Hematopoietic multipotent progenitor cell (in vitro differentiated cells): ENCODE measurements around the gene GRIN2C. TPM values are rescaled to one million over a fixed set of nuclear protein-coding genes. Genes with fewer than 3 reads are reported as not detected.
A peak's percentile ranks its signal among the peaks of the same experiment; 100 is the strongest.

Experiments
- DNase-seq, 3 donors: peaks; one replicate each; pipeline ENCODE4 v3.0.0-alpha.2; 2011 to 2015; ENCODE audit warnings: low read depth in 2 of 3, low spot score in 2 of 3
- total RNA-seq: library from RNA; depleted of rRNA; stranded (reverse); fragments of >200 nt; gene quantifications from one replicate; pipeline ENCODE4 v1.2.3, GENCODE V29; 2012

The GRIN2C gene
- total RNA-seq, 1 donor = 0.27 TPM

DNA sequence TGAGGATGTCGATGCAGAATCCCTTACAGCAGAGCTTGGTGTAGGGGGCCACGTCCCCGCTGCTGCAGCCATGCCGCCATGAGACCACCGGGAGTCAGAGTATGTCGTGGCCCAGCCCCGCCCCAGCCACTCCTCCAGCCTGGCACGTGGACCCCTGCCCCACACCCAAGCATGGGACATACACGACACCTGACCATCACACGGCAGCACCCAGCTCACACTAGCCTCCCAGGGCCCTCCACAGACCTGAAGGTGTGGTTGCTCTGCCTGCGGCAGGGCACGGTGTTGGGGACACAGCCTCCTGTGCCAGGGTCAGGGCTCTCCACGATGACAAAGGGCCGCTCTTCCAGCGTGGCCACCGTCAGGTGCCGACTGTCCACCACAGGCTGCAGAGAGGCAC is 9.4 kb downstream of the GRIN2C start:
- no peak for DNase-seq

DNA sequence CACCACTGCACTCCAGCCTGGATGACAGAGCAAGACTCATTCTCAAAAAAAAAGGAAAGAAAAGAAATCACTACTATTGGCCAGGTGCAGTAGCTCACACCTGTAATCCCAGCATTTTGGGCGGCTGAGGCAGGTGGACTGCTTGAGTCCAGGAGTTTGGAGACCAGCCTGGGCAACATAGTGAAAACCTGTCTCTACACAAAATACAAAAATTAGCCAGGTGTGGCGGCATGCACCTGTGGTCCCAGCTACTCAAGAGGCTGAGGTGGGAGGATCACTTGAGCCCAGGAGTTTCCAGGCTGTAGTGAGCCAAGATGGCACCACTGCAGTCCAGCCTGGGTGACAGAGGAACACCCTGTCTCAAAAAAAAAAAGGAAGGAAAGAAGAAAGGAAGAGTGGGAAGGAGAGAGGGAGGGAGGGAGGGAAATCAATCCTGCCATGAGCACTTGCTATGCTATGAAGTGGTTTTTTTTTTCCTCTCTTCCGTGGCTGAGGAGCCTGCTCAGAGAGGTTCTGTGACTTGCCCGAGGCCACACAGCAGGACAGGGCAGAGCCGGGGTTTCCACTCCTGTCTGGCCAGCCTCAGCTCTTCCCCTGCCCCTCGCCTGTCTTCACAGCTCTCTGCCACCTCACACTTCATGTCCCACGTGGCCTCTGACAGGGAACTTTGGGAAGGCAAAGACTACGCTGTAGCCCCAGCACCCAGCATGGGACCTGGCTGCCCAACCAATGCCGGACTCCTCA is 10.9 kb downstream of the GRIN2C start:
- no peak for DNase-seq

DNA sequence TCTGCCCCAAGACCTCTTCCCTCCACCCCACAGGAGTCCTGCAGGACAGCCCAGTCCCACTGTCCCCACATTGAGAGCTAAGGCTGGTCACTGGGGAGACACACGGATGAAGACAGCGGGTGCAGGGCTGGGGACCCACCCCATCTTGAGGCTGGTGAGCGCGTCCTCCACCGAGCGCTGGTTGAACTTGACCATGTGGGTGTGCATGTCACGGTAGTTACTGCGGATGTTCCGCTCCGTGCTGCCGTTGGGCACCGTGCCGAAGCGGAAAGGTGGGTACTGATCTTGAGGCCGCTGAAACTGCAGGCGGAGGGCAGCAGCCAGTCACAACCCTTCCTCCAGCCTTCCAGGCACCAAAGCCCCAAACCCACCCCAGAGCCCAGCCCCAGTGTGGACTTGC is 13.1 kb downstream of the GRIN2C start:
- no peak for DNase-seq

DNA sequence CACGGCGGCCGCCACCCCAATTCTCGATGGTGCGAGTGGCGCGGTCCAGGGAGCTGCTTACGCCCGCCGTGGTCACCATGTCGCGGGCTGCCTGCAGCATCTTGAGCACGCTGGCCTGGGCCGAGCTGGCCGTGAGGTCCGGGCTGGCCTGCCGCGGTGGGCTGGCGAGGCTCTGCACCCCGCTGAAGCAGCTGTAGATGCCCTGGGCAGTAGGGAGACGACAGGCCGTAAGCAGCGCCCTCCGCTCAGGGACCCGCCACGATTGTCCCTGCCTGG is 16.4 kb downstream of the GRIN2C start:
- no peak for DNase-seq

DNA sequence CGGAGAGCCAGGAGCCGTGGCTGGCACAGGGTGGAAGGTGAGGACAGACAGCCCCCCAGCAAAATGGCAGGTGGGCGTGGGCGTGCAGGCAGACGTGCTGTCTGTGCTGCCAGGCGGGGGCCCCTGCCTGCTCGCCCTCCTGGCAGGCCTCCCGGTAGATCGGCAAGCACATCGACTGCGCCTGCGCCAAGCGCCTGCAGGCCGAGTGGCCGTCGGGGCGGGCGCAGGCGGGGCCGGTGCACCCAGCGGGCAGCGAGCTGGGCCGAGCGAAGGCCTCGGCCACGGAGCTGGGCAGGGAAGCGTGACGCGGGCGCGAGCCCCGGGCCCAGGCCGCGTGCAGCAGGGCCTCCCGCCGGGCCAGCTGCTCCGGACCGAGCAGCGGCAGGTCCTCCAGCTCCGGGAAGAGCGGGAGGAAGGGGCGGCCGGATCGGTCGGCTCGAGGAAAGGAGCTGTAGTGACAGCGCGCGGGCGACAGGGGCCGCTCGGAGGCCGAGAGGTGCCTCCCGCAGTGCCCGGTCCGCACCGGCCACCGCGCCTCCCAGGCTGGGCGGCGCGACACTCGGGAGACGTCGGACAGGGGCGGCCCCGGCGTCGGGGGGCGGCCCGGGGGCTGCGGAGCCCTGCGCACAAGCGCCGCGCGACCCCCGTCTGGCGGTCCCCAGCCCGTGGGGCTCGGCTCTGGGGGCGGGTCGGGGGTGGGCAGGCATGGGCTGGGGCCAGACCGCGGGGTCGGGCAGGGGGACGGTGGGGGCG is 16.9 kb downstream of the GRIN2C start:
- peak in 2 of 3 donors; percentile 36 to 40 for DNase-seq

DNA sequence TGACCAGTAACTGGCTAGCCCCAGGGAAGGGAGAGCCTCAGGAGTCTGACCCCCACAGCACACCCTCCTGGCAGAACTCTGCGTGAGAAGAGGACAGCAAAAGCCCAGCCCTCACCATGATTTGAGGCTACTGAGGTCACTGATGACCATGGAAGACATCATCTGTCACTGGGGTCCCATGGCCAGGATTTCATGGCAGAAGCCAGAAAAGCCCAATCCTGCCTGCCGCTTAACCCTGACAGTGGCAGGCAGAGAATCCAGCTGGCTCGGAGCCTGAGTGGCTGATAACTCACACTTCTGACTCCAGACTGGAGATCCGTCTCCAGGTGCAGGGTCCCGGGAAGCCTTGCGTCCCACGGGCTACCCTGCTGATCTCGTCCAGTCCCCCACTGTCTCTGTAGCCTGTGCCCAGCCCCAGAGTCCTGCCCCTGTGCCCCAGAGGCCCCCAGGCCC is 17.5 kb downstream of the GRIN2C start:
- no peak for DNase-seq

DNA sequence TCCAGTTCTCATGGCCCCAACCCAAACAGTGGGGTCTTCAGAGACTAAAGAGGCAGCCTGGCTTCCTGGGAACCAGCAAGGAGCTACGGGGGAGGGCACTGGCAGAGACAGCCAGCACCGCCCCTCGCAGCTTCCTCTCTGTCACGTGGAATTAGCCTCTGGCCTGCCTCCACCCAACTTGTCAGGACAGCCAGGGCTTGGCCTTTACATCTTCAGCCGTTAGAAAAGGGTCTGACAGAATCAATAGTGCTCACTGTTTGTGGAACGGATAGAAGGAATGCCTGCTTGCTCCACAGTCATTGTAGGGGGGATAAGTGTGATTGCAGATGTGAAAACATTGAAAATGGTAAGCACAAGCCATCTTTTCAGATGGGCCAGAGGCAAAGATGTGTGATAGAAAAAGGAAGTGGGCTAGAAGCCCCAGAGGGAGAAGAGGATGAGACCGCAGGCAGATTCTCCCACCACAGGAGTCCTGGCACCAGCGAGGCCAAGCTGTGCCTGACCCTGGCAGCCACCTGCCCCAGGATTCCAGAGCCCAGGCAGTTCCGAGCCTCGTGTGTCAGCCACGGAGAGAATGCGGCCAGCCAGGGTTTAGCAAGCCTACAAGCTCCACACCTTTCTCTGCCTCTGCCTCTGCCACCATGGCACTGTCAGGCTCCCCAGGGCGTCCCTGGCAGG is 18.6 kb downstream of the GRIN2C start:
- no peak for DNase-seq

DNA sequence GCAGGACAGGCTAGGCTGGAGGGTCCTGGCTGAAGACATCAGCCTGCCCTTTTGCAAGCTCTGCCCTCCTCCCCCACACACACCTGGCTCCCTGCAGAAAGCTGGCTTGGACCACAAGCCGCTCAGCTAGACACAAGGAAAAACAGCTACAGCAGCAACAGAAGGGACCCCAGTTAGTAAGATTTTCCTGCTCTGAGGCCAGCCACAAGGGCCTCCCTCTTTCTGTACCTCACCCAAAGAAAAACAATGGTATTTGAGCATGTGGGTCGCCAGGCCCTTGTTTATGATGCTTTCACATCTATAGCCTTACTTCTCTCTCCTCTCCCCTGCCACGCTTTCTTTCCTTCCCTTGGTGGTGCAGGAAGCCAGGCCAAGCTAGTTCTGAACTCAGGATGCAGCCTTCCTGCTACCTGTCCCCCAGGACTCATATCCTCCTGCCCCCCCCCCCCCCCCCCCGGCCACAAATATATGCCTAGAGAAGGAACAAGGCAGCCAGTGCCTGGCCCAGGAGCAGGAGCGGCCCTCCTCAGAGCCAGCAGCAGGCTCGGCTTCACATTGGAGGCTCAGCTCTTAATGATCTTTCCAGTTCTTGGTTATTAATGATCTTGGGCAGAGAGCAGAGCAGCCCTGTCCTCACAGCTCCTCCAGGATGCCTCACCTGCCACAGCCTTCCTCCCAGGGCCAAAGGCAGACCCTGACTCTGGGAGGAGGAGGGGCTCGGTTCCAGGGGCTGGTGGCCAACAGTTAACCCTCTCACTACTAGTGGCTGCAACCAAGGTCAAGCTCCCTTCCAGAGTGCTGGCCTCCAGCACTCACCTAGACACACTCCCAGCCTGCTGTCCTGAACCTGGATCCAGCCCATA is 19.5 kb downstream of the GRIN2C start:
- DNase-seq = no peak

DNA sequence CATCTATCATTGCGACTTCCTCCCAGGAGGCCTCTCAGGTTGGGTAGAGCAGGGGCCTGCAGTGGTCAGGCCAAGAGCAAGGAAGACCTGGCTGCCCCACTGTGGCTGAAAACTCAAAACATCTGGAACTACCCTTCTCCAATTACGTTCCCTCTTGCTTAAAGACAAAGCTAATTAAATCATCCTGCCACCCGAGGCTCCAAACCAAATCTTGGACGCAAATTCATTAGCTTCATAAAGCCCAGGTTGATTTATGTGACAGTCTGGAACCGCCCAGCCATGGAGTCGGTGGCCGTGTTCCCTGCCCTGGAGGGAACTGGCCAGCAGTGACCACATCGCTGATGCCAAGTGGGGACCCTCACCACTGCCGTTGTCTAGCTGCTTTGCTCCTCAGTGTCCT is 21.4 kb downstream of the GRIN2C start:
- no peak for DNase-seq

DNA sequence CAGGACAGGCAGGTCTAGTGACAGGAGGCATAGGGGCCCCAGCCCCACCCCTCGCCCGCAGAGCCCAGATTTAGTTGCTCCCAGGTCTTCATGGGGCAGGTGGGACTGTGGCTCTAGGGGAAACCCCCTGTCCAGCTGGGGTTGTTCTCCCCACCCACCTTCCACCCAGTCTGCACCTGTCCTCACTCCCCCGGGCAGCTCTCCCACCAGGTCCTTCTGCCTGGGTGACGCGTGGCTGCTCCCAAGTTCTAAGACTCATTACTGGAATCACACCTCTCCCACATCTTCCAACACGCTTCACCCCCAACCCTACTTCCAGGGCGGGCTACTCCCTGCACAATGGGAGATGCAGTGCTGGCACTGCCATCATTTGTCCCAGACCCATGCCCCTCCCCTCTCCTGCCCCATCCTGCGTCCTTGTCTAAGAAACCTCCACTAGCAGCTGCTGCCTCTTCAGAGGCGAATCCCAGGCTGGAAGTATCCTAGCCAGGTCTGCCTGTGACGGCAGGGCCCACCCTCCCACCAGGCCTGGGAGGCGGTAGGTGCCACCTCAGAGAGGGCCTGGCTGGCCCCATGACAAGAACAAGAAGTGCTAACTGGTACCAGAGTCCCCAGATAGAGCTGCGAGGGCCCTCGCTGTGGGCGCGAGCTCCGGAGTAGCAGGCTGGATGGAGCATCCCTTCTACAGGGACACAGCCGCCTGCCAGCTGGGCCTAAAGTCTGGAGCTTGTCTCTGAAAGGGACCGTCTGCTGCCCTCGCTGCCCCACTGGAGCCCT is 22.8 kb downstream of the GRIN2C start:
- DNase-seq = no peak

DNA sequence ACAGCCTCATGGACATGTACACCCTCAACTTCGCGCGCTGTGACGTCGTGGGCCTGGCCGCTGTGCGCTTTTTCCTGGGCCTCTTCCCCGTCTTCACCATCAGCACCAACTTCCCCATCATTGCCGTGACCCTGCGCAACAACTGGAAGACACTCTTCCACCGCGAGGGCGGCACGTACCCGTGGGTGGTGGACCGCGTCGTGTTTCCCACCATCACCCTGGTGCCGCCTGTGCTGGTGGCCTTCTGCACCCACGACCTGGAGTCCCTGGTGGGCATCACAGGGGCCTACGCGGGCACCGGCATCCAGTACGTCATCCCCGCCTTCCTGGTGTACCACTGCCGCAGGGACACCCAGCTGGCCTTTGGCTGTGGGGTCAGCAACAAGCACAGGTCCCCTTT is 23.5 kb downstream of the GRIN2C start:
- DNase-seq = no peak

DNA sequence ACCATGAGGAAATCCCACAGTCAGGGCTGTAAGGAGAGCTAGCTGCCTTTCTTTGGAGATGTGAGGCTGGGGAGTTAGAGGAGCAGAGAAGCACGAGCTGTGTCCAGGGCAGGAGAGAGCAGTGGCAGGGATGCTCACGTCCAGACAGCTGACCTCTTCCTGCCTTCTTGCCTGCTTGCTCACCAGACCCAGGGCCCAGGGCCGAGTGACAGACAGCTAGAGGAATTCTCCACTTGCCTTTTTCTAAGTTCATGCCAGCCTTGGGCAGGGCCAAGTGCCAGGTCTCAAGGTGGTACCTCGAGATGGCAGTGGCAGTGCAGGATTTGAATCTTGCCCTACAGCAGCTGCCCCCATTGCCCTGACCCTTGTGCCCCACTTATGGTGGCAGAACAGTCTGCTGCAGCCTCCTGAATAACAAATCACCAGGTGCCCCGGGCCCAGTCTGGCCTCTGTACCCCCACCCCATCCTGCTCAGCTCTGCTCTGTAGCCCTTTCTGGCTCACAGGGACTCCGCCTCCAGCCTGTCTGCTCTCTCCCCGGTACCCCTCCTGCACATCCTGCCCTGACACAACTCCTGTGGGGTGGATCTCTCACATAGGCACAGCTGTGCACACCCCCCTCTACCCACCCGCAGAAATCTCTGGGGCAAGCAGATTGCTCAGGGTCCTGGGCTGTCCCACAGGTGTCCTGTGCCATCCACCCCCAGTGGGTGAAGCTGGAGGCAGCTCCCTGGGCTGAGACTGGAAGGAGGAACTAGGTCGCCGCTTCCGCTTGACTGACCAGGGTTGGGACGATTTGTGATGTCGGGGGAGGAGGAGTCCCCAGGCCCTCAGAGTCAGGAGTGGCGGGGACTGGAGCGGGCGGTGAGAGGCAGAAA is 25.9 kb downstream of the GRIN2C start:
- DNase-seq = peak in 1 of 3 donors; percentile 10

DNA sequence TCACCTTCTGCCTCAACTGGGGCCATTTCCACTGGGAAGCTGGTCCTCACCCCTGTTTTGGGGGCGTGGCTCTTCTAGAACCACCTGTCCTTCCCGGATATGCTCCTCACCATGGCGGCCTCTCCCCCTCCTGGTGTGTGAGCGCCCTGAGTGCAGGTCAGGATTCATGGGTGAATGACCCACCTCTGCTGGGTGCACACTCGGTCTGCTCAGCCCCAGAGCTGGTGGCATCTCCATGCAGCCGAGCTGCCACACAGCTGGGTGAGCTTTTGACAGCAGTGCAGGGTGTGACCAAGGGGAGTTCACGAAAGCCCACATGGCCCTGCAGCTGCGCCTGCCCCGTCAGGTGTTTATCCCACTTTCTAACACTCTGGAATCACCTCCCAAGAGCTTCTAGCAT is 27.3 kb downstream of the GRIN2C start:
- DNase-seq = no peak

DNA sequence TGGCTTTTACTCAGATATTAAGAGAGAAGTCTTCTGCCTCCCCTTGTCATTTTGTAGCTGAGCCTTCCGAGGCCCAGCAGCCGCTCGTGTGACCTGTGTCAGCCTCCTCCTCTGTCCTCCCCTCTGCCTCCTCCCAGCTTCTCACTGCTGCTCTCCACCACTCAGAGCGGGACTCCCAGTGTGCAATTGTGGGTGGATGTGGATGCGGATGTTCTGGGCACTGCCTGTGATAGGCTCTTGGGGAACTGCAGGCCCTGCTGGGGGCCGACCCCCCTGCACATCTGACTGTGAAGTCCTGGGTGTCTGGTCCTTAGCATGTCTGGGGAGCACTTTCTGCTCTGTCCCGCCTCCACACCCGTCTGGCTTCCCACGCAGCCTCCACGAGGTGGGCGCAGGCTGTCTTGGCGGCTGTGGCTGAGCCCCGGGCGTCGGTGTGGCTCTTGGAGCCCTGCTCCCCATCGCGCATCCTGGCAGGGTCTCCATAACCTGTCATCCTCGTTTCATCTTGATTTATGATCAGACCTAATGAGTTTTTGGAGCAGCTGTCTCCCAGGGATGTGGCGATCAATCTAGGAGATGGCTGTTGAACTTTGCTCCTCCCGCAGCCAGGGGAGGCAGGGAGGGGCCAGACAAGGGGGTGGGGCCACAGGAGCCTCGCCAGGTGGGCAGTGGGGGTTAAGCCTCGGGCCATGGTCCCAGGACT is 28.1 kb downstream of the GRIN2C start:
- DNase-seq = no peak

DNA sequence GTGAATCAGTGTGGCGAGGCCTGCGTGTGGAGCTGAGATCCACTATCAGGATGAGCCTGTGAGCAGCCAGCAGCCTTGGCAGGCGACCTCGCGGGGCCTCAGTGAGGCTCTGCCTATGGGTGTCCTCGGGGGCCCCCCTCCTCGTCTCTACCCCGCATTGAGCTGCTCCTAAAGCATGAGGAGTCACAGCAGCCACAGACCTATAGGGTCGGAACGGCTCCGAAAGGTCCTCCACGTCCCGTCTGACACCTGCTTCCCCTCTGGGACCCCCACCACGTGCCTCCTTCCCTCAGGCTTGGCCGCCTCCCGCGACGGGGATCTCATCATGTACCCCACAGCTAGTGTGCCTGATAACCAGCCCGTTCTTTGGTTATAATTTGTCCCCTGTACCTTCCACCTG is 28.8 kb downstream of the GRIN2C start:
- no peak for DNase-seq

DNA sequence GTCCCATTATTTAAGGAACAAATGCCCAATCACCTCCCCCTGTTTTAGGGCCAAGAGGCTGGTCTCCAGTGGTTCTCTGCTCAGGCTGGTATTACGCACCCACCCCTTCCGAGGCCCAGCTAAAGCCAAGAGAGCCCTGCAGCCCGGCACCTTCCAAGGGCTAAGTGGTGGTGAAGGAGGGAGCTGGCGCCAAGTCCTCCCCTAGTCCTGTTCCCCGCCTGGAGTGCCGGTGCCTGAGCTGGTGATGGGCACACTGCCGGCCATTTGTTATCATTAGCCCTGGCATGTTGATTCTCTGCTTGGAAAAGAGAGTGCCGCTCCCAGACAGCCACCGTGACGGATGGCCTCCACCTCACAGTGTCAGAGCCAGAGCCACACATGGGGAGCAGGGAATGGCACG is 31.9 kb downstream of the GRIN2C start:
- no peak for DNase-seq

DNA sequence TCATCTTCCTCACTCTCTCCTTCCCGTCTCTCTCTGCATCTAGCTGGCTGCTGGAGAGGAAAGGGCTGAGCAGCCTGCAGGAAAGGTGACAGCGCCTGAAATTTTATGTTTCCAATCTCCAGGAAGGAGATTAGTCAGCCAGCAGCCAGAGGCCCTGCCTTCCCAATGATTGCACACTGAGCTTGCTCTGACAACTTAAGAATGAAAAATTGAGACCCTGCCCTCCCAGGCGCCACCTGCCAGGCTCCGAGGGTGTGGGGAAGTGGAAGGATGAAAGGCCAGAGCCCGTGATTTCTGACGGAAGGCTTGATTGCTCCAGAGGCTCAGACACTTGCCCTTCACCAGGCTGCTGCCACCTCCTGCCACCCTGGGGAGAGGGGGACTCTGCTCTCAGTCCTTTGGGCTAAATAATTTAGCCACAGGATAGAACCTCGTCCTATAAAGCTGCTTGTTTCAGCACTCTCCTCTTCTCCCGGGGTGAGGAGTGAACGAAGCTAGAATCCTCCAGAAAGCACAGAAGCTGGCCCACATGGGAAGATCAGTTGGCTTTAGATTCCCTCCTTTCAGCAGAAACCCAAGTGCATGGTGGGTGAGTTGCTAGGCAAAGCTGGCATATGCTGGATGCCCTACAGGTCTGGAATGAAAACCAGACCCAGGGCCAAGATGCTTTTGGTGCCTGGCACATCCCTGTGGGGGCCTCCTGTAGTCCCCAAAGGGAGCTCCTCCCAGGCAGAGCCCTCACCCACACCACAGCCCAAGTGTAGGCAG is 33.5 kb downstream of the GRIN2C start:
- DNase-seq = no peak
